SK-N-SH (cell line): ENCODE data around the gene CCDC192. TPM values are rescaled to one million over a fixed set of nuclear protein-coding genes. Genes with fewer than 3 reads are reported as not detected.
"Not testable (repeated sequence)": the region's sequence is repeated elsewhere in the genome, so short reads cannot be mapped to it uniquely, and the experiment has no call there.

Experiments
- CTCF ChIA-PET: fragments of 300-600, 350-600 bp; formaldehyde crosslinking; extraction: SDS; loops from one replicate; lab custom pipeline; 2021; lab: Yijun Ruan, JAX
- POLR2A ChIA-PET: fragments of 350-600 bp; sonication (Branson Sonifier 250); formaldehyde crosslinking; extraction: SDS; loops from one replicate; lab custom pipeline; 2020; ENCODE audit warnings: antibody characterized with exemption, inconsistent platforms; lab: Yijun Ruan, JAX
- DNase-seq: peaks from one replicate; pipeline ENCODE4 v3.0.0; 2012
- H2AFZ ChIP-seq: fragments of 200-600 bp; sonication (generic); 2 replicates; pipeline ENCODE4 v1.8.1; 2016; ENCODE audit warnings: antibody characterized with exemption, mild to moderate bottlenecking, low read depth
- H3F3A ChIP-seq: fragments of 200-600 bp; sonication (generic); replicated peaks from 2 replicates; pipeline ENCODE3; 2016; ENCODE audit warnings: antibody characterized with exemption, mild to moderate bottlenecking; ENCODE audit not compliant: insufficient read depth
- H3K27ac ChIP-seq, 2 experiments: fragments of 200-500 bp in 1 of 2; fragments of 200-600 bp in 1 of 2; sonication (Bioruptor generic) in 1 of 2; sonication (generic), shearing (Covaris generic) in 1 of 2; 2 replicates each; pipeline versions ENCODE4 v1.5.1 to v1.6.1; 2014 to 2016; ENCODE audit warnings: low read depth in 2 of 2, inconsistent platforms in 1 of 2, low read length in 1 of 2, mild to moderate bottlenecking in 1 of 2, mixed read lengths in 1 of 2
- H3K27me3 ChIP-seq: fragments of 200-600 bp; sonication (generic), shearing (Covaris generic); 2 replicates; pipeline ENCODE4 v1.6.1; 2016; ENCODE audit warnings: mixed run types; ENCODE audit not compliant: insufficient read depth
- H3K36me3 ChIP-seq, 2 experiments: fragments of 200-500 bp in 1 of 2; fragments of 200-600 bp in 1 of 2; sonication (Bioruptor generic) in 1 of 2; sonication (generic) in 1 of 2; replicated peaks in 1 of 2; 2 replicates each; pipeline versions ENCODE3 to v1.5.1; 2014 to 2016; ENCODE audit warnings: low read length in 1 of 2, mild to moderate bottlenecking in 1 of 2; ENCODE audit not compliant: insufficient read depth in 2 of 2, control insufficient read depth in 1 of 2
- H3K4me1 ChIP-seq, 2 experiments: fragments of 200-500 bp in 1 of 2; fragments of 200-600 bp in 1 of 2; sonication (Bioruptor generic) in 1 of 2; sonication (generic), shearing (Covaris generic) in 1 of 2; 2 replicates each; pipeline versions ENCODE4 v1.5.1 to v1.6.1; 2014 to 2016; ENCODE audit warnings: low read depth in 1 of 2, low read length in 1 of 2, mixed run types in 1 of 2; ENCODE audit not compliant: insufficient read depth in 2 of 2, control insufficient read depth in 1 of 2
- H3K4me2 ChIP-seq: fragments of 200-600 bp; sonication (generic), shearing (Covaris generic); 2 replicates; pipeline ENCODE4 v1.6.1; 2017; ENCODE audit warnings: mixed run types
- H3K4me3 ChIP-seq, 2 experiments: fragments of 200-500 bp in 1 of 2; fragments of 200-600 bp in 1 of 2; sonication (Bioruptor generic) in 1 of 2; sonication (generic), shearing (Covaris generic) in 1 of 2; 2 replicates each; pipeline versions ENCODE4 v1.5.1 to v1.8.1; 2014 to 2016; ENCODE audit warnings: low read depth in 2 of 2, inconsistent platforms in 1 of 2, low read length in 1 of 2, mild to moderate bottlenecking in 1 of 2, mixed read lengths in 1 of 2, moderate library complexity in 1 of 2
- H3K79me2 ChIP-seq: fragments of 200-600 bp; sonication (generic); 2 replicates; pipeline ENCODE4 v1.8.1; 2017; ENCODE audit warnings: mild to moderate bottlenecking; ENCODE audit not compliant: insufficient read depth
- H3K9ac ChIP-seq: fragments of 200-600 bp; sonication (generic); 2 replicates; pipeline ENCODE4 v1.6.1; 2017; ENCODE audit warnings: mixed run types
- H3K9me2 ChIP-seq: fragments of 200-600 bp; sonication (generic); 2 replicates; pipeline ENCODE4 v1.6.1; 2017; ENCODE audit warnings: mixed run types
- H3K9me3 ChIP-seq: fragments of 200-600 bp; sonication (generic); 2 replicates; pipeline ENCODE4 v1.6.1; 2017; ENCODE audit warnings: mixed run types, mild to moderate bottlenecking, moderate library complexity
- H4K20me1 ChIP-seq: fragments of 200-600 bp; sonication (generic); 2 replicates; pipeline ENCODE4 v1.6.1; 2017; ENCODE audit warnings: mild to moderate bottlenecking, mixed run types; ENCODE audit not compliant: insufficient read depth
- ELF1 ChIP-seq: IDR thresholded peaks from 2 replicates; pipeline ENCODE4 v1.4.0; 2012
- EP300 ChIP-seq, 2 experiments: IDR thresholded peaks; 2 replicates each; pipeline versions ENCODE4 v1.4.0 to v1.6.1; 2012; ENCODE audit warnings: borderline replicate concordance in 1 of 2, low read depth in 1 of 2, low read length in 1 of 2
- FOXJ3 ChIP-seq: sonication (generic); formaldehyde crosslinking; IDR thresholded peaks from 2 replicates; pipeline ENCODE4 v1.5.1; 2020; ENCODE audit warnings: mild to moderate bottlenecking, missing genetic modification reagents
- FOXM1 ChIP-seq: IDR thresholded peaks from 2 replicates; pipeline ENCODE4 v1.4.0; 2012; ENCODE audit warnings: low read depth, mild to moderate bottlenecking
- GABPA ChIP-seq: IDR thresholded peaks from 2 replicates; pipeline ENCODE4 v1.4.0; 2012; ENCODE audit warnings: low read depth, mild to moderate bottlenecking
- MXI1 ChIP-seq: IDR thresholded peaks from 2 replicates; pipeline ENCODE4 v1.6.1; 2012; ENCODE audit warnings: mild to moderate bottlenecking, low read depth, low read length, improper control_type of control experiment
- RAD21 ChIP-seq: IDR thresholded peaks from 2 replicates; pipeline ENCODE4 v1.6.1; 2012; ENCODE audit warnings: mild to moderate bottlenecking, low read length
- RCOR1 ChIP-seq: fragments of 150-350 bp; IDR thresholded peaks from 2 replicates; pipeline ENCODE4 v1.6.1; 2017; ENCODE audit warnings: antibody characterized with exemption, low read length
- RXRA ChIP-seq: IDR thresholded peaks from 2 replicates; pipeline ENCODE4 v1.4.0; 2012; ENCODE audit warnings: low read depth, mild to moderate bottlenecking, borderline replicate concordance
- SMC3 ChIP-seq: IDR thresholded peaks from 2 replicates; pipeline ENCODE4 v1.6.1; 2012; ENCODE audit warnings: low read depth, low read length, improper control_type of control experiment
- TAF1 ChIP-seq: IDR thresholded peaks from 2 replicates; pipeline ENCODE4 v1.6.1; 2012; ENCODE audit warnings: low read depth, mild to moderate bottlenecking, low read length, moderate library complexity, borderline replicate concordance
- TCF12 ChIP-seq: IDR thresholded peaks from 2 replicates; pipeline ENCODE4 v1.4.0; 2012
- YY1 ChIP-seq: IDR thresholded peaks from 2 replicates; pipeline ENCODE4 v1.4.0; 2012; ENCODE audit warnings: low read depth, mild to moderate bottlenecking
- WGBS: methylation state at CpG from one replicate; pipeline ENCODE4 v1.1.6; 2017; ENCODE audit warnings: low lambda C conversion rate; 5-methylcytosine and 5-hydroxymethylcytosine counted together
- polyA plus RNA-seq, 3 experiments: library from polyadenylated mRNA; depleted of rRNA; stranded (reverse); fragments of >200 nt; gene quantifications; 2 replicates each; pipeline ENCODE4 v1.2.3, GENCODE V29; 2012
- TF ChIP-seq, protein P1 (sequence below): IDR thresholded peaks from 2 replicates; pipeline ENCODE4 v1.4.0; 2012; ENCODE audit warnings: low read depth
- TF ChIP-seq, protein P2 (sequence below): fragments of 150-350 bp; IDR thresholded peaks from 2 replicates; pipeline ENCODE4 v1.6.1; 2017; ENCODE audit warnings: antibody characterized with exemption, low read length, low read depth, borderline replicate concordance
- TF ChIP-seq, protein P3 (sequence below): fragments of 200-600 bp; sonication (generic); IDR thresholded peaks from 2 replicates; pipeline ENCODE4 v1.6.1; 2017; ENCODE audit warnings: antibody characterized with exemption, mild to moderate bottlenecking, moderate library complexity
- TF ChIP-seq, protein P4 (sequence below): fragments of 150-350 bp; IDR thresholded peaks from 2 replicates; pipeline ENCODE4 v1.6.1; 2016; ENCODE audit warnings: mild to moderate bottlenecking, low read depth, low read length
- TF ChIP-seq, protein P5 (sequence below): IDR thresholded peaks from 2 replicates; pipeline ENCODE4; 2012

Gene CCDC192
- polyA plus RNA-seq, 1 of the 3 experiments (the other 2 are of a cell fraction): not detected

DNA sequence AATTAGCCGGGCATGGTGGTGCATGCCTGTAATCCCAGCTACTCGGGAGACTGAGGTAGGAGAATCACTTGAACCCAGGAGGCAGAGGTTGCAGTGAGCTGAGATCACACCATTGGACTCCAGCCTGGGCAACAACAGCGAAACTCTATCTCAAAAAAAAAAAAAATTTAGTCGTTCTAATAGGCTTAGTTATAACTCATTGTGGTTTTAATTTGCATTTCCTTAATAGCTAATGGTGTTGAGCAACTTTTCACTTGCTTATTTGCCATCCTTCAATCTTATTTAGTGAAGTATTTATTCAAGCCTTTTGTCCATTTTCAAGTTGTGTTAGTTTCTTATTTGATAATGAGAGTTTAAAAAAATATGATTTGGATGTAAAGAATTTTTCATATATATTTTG lies 9.9 kb downstream of the CCDC192 start:
- H3K79me2 ChIP-seq, H3K27ac ChIP-seq, POLR2A ChIA-PET, H3K36me3 ChIP-seq, H3K4me3 ChIP-seq, H3K9ac ChIP-seq, H3K9me3 ChIP-seq, H3F3A ChIP-seq, H3K4me1 ChIP-seq, DNase-seq, H4K20me1 ChIP-seq, H2AFZ ChIP-seq, H3K27me3 ChIP-seq, H3K4me2 ChIP-seq, H3K9me2 ChIP-seq: not testable (repeated sequence)
- CTCF ChIA-PET: interaction anchor here (0.6 kb wide), 1 partner anchor 71 kb away, joined by 3 read pairs; no protein-coding TSS in a partner anchor
- 3% methylated on average over 4 of the region's 4 CpGs for WGBS

DNA sequence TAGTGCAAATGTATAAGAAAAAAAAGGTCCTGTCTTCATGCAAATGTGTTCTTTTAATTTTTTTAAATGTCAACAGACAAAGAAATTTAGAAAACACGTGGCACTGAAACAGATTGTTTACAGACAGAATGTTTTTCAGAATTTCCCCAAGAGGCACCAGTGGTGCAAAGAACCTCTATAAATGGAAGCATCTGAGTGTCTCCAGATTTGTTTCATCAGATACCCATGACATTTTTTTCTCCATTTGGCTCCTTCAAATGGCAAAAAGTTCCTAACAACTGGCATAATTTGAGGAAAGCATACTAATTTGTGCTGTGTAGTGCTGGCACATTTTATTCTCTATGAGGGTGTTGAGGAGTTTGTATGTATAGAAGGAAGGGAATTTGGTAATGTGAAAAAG lies 15.0 kb downstream of the CCDC192 start:
- Histone ChIP-seq H3K27ac (no peak overlapping the region), H3K4me2 (no peak overlapping the region), H3K27me3 (no peaks in the 10 kb centered on the region), H4K20me1 (no peaks in the 10 kb centered on the region), H3K36me3 (no peaks in the 10 kb centered on the region), H3K9me2 (no peaks in the 10 kb centered on the region), H3K9me3 (no peaks in the 10 kb centered on the region), H3F3A (no peaks in the 10 kb centered on the region), H3K4me1 (no peaks in the 10 kb centered on the region), H2AFZ (no peak overlapping the region), H3K9ac (no peak overlapping the region), H3K4me3 (no peak overlapping the region), H3K79me2 (no peaks in the 10 kb centered on the region)
- ChIA-PET POLR2A (no interaction called here), CTCF (no interaction called here)
- WGBS: 0% methylated on average over 1 of the region's 1 CpG
- DNase-seq: no peak
- TF ChIP-seq RCOR1 (no peak), TCF12 (no peak)

DNA sequence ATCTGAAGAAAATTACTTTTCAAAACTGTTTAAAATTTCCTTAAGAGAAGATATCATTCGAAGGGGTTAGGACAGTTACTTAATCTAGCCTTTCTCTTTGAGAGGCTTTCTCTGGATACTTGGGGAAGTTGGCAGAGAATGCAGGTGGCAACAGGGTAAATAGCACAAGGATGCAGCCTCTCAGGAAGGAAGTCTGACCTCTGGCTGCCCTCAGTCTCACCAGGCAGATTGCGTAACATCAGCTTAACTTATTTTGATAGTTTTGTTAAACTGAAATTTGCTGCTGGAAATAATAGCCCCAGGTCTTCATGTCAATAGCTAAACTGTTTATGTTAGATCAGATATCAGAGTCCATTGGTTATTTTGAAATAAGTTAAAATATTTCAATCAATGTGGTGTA lies 20.4 kb downstream of the CCDC192 start:
- no peak overlapping the region for H3K27ac ChIP-seq
- no peaks in the 10 kb centered on the region for H3F3A ChIP-seq
- no peaks in the 10 kb centered on the region for H3K9me2 ChIP-seq
- H3K27me3 ChIP-seq: peaks cover 16% of the 10 kb centered on the region; the same call in 1 of the 2 replicates
- POLR2A ChIA-PET: no interaction called here
- H2AFZ ChIP-seq: no peak overlapping the region
- no peaks in the 10 kb centered on the region for H3K9me3 ChIP-seq
- WGBS: 14% methylated on average over 2 of the region's 2 CpGs
- CTCF ChIA-PET: no interaction called here
- H3K4me2 ChIP-seq: no peak overlapping the region
- no peak for DNase-seq
- peaks cover 0 to 3% of the 10 kb centered on the region in 2 experiments for H3K36me3 ChIP-seq
- no peaks in the 10 kb centered on the region for H3K4me1 ChIP-seq
- H3K79me2 ChIP-seq: no peaks in the 10 kb centered on the region
- no peak overlapping the region for H3K9ac ChIP-seq
- TF ChIP-seq FOXJ3 (CRISPR knock-in tag): no peak
- TF ChIP-seq, protein P1, sequence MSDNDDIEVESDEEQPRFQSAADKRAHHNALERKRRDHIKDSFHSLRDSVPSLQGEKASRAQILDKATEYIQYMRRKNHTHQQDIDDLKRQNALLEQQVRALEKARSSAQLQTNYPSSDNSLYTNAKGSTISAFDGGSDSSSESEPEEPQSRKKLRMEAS: no peak
- TF ChIP-seq RXRA: no peak
- TF ChIP-seq, protein P2, sequence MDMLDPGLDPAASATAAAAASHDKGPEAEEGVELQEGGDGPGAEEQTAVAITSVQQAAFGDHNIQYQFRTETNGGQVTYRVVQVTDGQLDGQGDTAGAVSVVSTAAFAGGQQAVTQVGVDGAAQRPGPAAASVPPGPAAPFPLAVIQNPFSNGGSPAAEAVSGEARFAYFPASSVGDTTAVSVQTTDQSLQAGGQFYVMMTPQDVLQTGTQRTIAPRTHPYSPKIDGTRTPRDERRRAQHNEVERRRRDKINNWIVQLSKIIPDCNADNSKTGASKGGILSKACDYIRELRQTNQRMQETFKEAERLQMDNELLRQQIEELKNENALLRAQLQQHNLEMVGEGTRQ: no peak
- TF ChIP-seq MXI1: no peak
- no peak for TF ChIP-seq GABPA
- no peak for TF ChIP-seq RAD21
- TF ChIP-seq ELF1: no peak
- TF ChIP-seq, protein P3, sequence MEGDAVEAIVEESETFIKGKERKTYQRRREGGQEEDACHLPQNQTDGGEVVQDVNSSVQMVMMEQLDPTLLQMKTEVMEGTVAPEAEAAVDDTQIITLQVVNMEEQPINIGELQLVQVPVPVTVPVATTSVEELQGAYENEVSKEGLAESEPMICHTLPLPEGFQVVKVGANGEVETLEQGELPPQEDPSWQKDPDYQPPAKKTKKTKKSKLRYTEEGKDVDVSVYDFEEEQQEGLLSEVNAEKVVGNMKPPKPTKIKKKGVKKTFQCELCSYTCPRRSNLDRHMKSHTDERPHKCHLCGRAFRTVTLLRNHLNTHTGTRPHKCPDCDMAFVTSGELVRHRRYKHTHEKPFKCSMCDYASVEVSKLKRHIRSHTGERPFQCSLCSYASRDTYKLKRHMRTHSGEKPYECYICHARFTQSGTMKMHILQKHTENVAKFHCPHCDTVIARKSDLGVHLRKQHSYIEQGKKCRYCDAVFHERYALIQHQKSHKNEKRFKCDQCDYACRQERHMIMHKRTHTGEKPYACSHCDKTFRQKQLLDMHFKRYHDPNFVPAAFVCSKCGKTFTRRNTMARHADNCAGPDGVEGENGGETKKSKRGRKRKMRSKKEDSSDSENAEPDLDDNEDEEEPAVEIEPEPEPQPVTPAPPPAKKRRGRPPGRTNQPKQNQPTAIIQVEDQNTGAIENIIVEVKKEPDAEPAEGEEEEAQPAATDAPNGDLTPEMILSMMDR: no peak
- no peak for TF ChIP-seq EP300 (IDR thresholded peaks at IDR 0.05; ENCODE audit: borderline replicate concordance in 1 of 2, low read depth in 1 of 2, low read length in 1 of 2)
- no peak for TF ChIP-seq TAF1
- TF ChIP-seq FOXM1: no peak
- TF ChIP-seq, protein P4, sequence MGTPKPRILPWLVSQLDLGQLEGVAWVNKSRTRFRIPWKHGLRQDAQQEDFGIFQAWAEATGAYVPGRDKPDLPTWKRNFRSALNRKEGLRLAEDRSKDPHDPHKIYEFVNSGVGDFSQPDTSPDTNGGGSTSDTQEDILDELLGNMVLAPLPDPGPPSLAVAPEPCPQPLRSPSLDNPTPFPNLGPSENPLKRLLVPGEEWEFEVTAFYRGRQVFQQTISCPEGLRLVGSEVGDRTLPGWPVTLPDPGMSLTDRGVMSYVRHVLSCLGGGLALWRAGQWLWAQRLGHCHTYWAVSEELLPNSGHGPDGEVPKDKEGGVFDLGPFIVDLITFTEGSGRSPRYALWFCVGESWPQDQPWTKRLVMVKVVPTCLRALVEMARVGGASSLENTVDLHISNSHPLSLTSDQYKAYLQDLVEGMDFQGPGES: no peak
- TF ChIP-seq SMC3: no peak
- no peak for TF ChIP-seq RCOR1
- TF ChIP-seq, protein P5, sequence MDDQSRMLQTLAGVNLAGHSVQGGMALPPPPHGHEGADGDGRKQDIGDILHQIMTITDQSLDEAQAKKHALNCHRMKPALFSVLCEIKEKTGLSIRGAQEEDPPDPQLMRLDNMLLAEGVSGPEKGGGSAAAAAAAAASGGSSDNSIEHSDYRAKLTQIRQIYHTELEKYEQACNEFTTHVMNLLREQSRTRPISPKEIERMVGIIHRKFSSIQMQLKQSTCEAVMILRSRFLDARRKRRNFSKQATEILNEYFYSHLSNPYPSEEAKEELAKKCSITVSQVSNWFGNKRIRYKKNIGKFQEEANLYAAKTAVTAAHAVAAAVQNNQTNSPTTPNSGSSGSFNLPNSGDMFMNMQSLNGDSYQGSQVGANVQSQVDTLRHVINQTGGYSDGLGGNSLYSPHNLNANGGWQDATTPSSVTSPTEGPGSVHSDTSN: no peak
- no peak for TF ChIP-seq YY1
- H4K20me1 ChIP-seq: no peaks in the 10 kb centered on the region
- no peak overlapping the region for H3K4me3 ChIP-seq
